H1 (cell line): ENCODE data around the gene NR2C2AP. TPM values are rescaled to one million over a fixed set of nuclear protein-coding genes. Genes with fewer than 3 reads are reported as not detected.

ENCODE experiments used
- CTCF ChIA-PET: fragments of 300-600 bp; sonication (Branson Sonifier 250); formaldehyde crosslinking; loops from one replicate; lab custom pipeline; 2021; ENCODE audit not compliant: partially characterized antibody; lab: Charles Lee
- POLR2A ChIA-PET: fragments of 300-600 bp; sonication (Branson Sonifier 250); formaldehyde crosslinking; loops from one replicate; lab custom pipeline; 2021; ENCODE audit warnings: inconsistent platforms; ENCODE audit not compliant: partially characterized antibody; lab: Charles Lee
- DNase-seq, 2 experiments: peaks; one replicate each; pipeline versions ENCODE4 v3.0.0 to v3.0.0-alpha.2; 2010 to 2022; ENCODE audit warnings: low spot score in 2 of 2, low read depth in 1 of 2, mixed read lengths in 1 of 2
- FAIRE-seq: peaks from 2 replicates; lab custom pipeline; 2011; peaks lifted over from hg19 to GRCh38; lab: Jason Lieb, UNC
- H2AFZ ChIP-seq: 2 replicates; pipeline ENCODE4 v1.8.1; 2012; ENCODE audit warnings: low read length, inconsistent platforms
- H2AK5ac ChIP-seq: 2 replicates; pipeline ENCODE4 v1.6.1; 2013; ENCODE audit warnings: low read depth, low read length
- H2BK120ac ChIP-seq: replicated peaks from 2 replicates; pipeline ENCODE3; 2013; ENCODE audit warnings: low read depth, low read length, inconsistent platforms
- H2BK12ac ChIP-seq: 2 replicates; pipeline ENCODE4 v1.6.1; 2013; ENCODE audit warnings: low read depth, low read length
- H2BK15ac ChIP-seq: 2 replicates; pipeline ENCODE4 v1.6.1; 2013; ENCODE audit warnings: low read length
- H2BK20ac ChIP-seq: 2 replicates; pipeline ENCODE4 v1.6.1; 2013; ENCODE audit warnings: low read length
- H2BK5ac ChIP-seq: 2 replicates; pipeline ENCODE4 v1.6.1; 2013; ENCODE audit warnings: low read depth, low read length
- H3K14ac ChIP-seq: 2 replicates; pipeline ENCODE4 v1.6.1; 2013; ENCODE audit warnings: inconsistent platforms; ENCODE audit not compliant: insufficient read length
- H3K18ac ChIP-seq: 2 replicates; pipeline ENCODE4 v1.6.1; 2013; ENCODE audit warnings: low read length; ENCODE audit errors: extremely low read depth
- H3K23ac ChIP-seq: 2 replicates; pipeline ENCODE4 v1.6.1; 2013; ENCODE audit warnings: inconsistent platforms; ENCODE audit not compliant: insufficient read length
- H3K23me2 ChIP-seq: 2 replicates; pipeline ENCODE4 v1.6.1; 2013; ENCODE audit warnings: low read depth, low read length
- H3K27ac ChIP-seq: 2 replicates; pipeline ENCODE4 v1.6.1; 2011; ENCODE audit warnings: low read depth, low read length, inconsistent platforms
- H3K27me3 ChIP-seq, 4 experiments: replicated peaks in 1 of 4; 1 replicate in 1 of 4; 2 replicates in 3 of 4; pipeline versions ENCODE4 v1.6.1 to v1.8.1; 2011 to 2013; ENCODE audit warnings: low read length in 3 of 4, mild to moderate bottlenecking in 3 of 4, inconsistent platforms in 2 of 4, mixed read lengths in 2 of 4, moderate library complexity in 1 of 4; ENCODE audit not compliant: control insufficient read depth in 3 of 4, insufficient read depth in 3 of 4; ENCODE audit errors: extremely low read depth in 1 of 4
- H3K36me3 ChIP-seq, 4 experiments: 2 replicates each; pipeline versions ENCODE4 v1.6.1 to v1.8.1; 2011 to 2013; ENCODE audit warnings: mild to moderate bottlenecking in 4 of 4, low read length in 3 of 4, moderate library complexity in 2 of 4, control low read depth in 1 of 4, inconsistent platforms in 1 of 4; ENCODE audit not compliant: insufficient read depth in 4 of 4, control insufficient read depth in 2 of 4
- H3K4ac ChIP-seq: replicated peaks from 2 replicates; pipeline ENCODE3; 2013; ENCODE audit warnings: low read length, low read depth, mixed read lengths, inconsistent platforms; ENCODE audit not compliant: insufficient read length
- H3K4me1 ChIP-seq, 4 experiments: replicated peaks in 1 of 4; 1 replicate in 1 of 4; 2 replicates in 3 of 4; pipeline versions ENCODE4 v1.6.1 to v1.8.1; 2011 to 2013; ENCODE audit warnings: low read length in 3 of 4, inconsistent platforms in 2 of 4, mixed read lengths in 1 of 4; ENCODE audit not compliant: insufficient read depth in 4 of 4, control insufficient read depth in 3 of 4
- H3K4me2 ChIP-seq, 2 experiments: 2 replicates each; pipeline versions ENCODE4 v1.6.1 to v1.8.1; 2011 to 2013; ENCODE audit warnings: low read depth in 2 of 2, low read length in 2 of 2, control low read depth in 1 of 2, inconsistent platforms in 1 of 2, mild to moderate bottlenecking in 1 of 2; ENCODE audit not compliant: insufficient read depth in 1 of 2
- H3K4me3 ChIP-seq, 4 experiments: fragments of 200-600, 300-600 bp in 1 of 4; sonication (generic), shearing (Covaris generic), sonication (Bioruptor Twin) in 1 of 4; 2 replicates each; pipeline versions ENCODE4 v1.5.1 to v1.8.1; 2011 to 2016; ENCODE audit warnings: low read length in 4 of 4, low read depth in 3 of 4, control low read depth in 2 of 4, inconsistent platforms in 2 of 4, mild to moderate bottlenecking in 2 of 4, mixed read lengths in 1 of 4, moderate library complexity in 1 of 4; ENCODE audit not compliant: insufficient read depth in 2 of 4; ENCODE audit errors: extremely low read depth in 1 of 4
- H3K56ac ChIP-seq: replicated peaks from 2 replicates; pipeline ENCODE3; 2013; ENCODE audit warnings: low read depth, mild to moderate bottlenecking, mixed read lengths, low read length, inconsistent platforms; ENCODE audit not compliant: insufficient read length
- H3K79me1 ChIP-seq: 2 replicates; pipeline ENCODE4 v1.6.1; 2013; ENCODE audit warnings: low read depth, low read length, control low read depth
- H3K79me2 ChIP-seq, 2 experiments: 2 replicates each; pipeline versions ENCODE4 v1.6.1 to v1.8.1; 2012 to 2013; ENCODE audit warnings: low read length in 2 of 2, mild to moderate bottlenecking in 2 of 2, inconsistent platforms in 1 of 2; ENCODE audit not compliant: insufficient read depth in 2 of 2, control insufficient read depth in 1 of 2
- H3K9ac ChIP-seq, 4 experiments: replicated peaks in 1 of 4; 1 replicate in 1 of 4; 2 replicates in 3 of 4; pipeline versions ENCODE4 v1.6.1 to v1.8.1; 2011 to 2013; ENCODE audit warnings: low read depth in 3 of 4, low read length in 3 of 4, control low read depth in 2 of 4, mild to moderate bottlenecking in 2 of 4, moderate library complexity in 2 of 4, inconsistent platforms in 1 of 4; ENCODE audit errors: extremely low read depth in 1 of 4
- H3K9me3 ChIP-seq, 2 experiments: 2 replicates each; pipeline versions ENCODE4 v1.6.1 to v1.8.1; 2012 to 2013; ENCODE audit warnings: mild to moderate bottlenecking in 2 of 2, moderate library complexity in 2 of 2, control low read depth in 1 of 2, inconsistent platforms in 1 of 2, low read depth in 1 of 2, low read length in 1 of 2, mixed read lengths in 1 of 2; ENCODE audit not compliant: insufficient read depth in 2 of 2
- H4K20me1 ChIP-seq, 2 experiments: replicated peaks in 1 of 2; 2 replicates each; pipeline versions ENCODE3 to v1.8.1; 2011 to 2013; ENCODE audit warnings: inconsistent platforms in 2 of 2, low read length in 2 of 2, mild to moderate bottlenecking in 1 of 2; ENCODE audit not compliant: insufficient read depth in 2 of 2, control insufficient read depth in 1 of 2
- H4K5ac ChIP-seq: 2 replicates; pipeline ENCODE4 v1.6.1; 2013; ENCODE audit warnings: low read length, low read depth, mixed read lengths, inconsistent platforms; ENCODE audit not compliant: insufficient read length
- H4K8ac ChIP-seq: 2 replicates; pipeline ENCODE4 v1.8.0; 2013; ENCODE audit warnings: mild to moderate bottlenecking, moderate library complexity, low read length, inconsistent platforms; ENCODE audit not compliant: insufficient read depth; ENCODE audit errors: extremely low read depth
- H4K91ac ChIP-seq: replicated peaks from 2 replicates; pipeline ENCODE3; 2013; ENCODE audit warnings: low read length, mixed read lengths, inconsistent platforms; ENCODE audit not compliant: insufficient read length
- ATF2 ChIP-seq: IDR thresholded peaks from 2 replicates; pipeline ENCODE4 v1.6.1; 2012; ENCODE audit warnings: low read length, inconsistent platforms
- BCL11A ChIP-seq, 2 experiments: IDR thresholded peaks; one replicate each; pipeline ENCODE4 v1.6.1; 2011; ENCODE audit warnings: low read depth in 2 of 2, low read length in 2 of 2, mild to moderate bottlenecking in 2 of 2
- CBX5 ChIP-seq: fragments of 300-800, 300-1000 bp; sonication (generic); IDR thresholded peaks from 2 replicates; pipeline ENCODE4 v1.7.1; 2016; ENCODE audit warnings: antibody characterized with exemption, low read length, low read depth
- CEBPB ChIP-seq: IDR thresholded peaks from 2 replicates; pipeline ENCODE4 v1.6.1; 2012; ENCODE audit warnings: low read depth, low read length
- CREB1 ChIP-seq: IDR thresholded peaks from 2 replicates; pipeline ENCODE4 v1.6.1; 2012; ENCODE audit warnings: inconsistent platforms
- EGR1 ChIP-seq: IDR thresholded peaks from 2 replicates; pipeline ENCODE4 v1.6.1; 2011; ENCODE audit warnings: low read depth, low read length, borderline replicate concordance
- HDAC2 ChIP-seq, 2 experiments: fragments of 300-600 bp in 1 of 2; sonication (generic) in 1 of 2; IDR thresholded peaks; 2 replicates each; pipeline ENCODE4 v1.6.1; 2011 to 2012; ENCODE audit warnings: low read depth in 2 of 2, low read length in 2 of 2, mild to moderate bottlenecking in 2 of 2, moderate library complexity in 2 of 2, borderline replicate concordance in 1 of 2, inconsistent platforms in 1 of 2
- KDM4A ChIP-seq: IDR thresholded peaks from one replicate; pipeline ENCODE4 v1.7.1; 2012; ENCODE audit warnings: low read depth, mild to moderate bottlenecking, moderate library complexity, low read length, inconsistent platforms; ENCODE audit not compliant: severe bottlenecking
- RFX5 ChIP-seq: IDR thresholded peaks from 2 replicates; pipeline ENCODE4 v1.6.1; 2011; ENCODE audit warnings: low read depth, low read length, improper control_type of control experiment, borderline replicate concordance
- SP2 ChIP-seq: IDR thresholded peaks from 2 replicates; pipeline ENCODE4 v1.6.1; 2012; ENCODE audit warnings: mild to moderate bottlenecking, low read length, inconsistent platforms
- WGBS, 2 experiments: shearing (Covaris generic) in 1 of 2; methylation state at CpG; one replicate each; pipeline versions ENCODE4 v1.1.6 to v1.1.7; 2013 to 2015; ENCODE audit warnings: low lambda C conversion rate in 2 of 2, mixed read lengths in 2 of 2, inconsistent platforms in 1 of 2, low coverage in 1 of 2, missing lambda C conversion rate in 1 of 2; ENCODE audit not compliant: insufficient replicate concordance in 2 of 2, insufficient coverage in 1 of 2, insufficient read length in 1 of 2; ENCODE audit errors: extremely low coverage in 1 of 2, missing lambda C conversion rate in 1 of 2; 5-methylcytosine and 5-hydroxymethylcytosine counted together
- polyA plus RNA-seq, 7 experiments: library from polyadenylated mRNA; depleted of rRNA in 3 of 7; stranded (reverse) in 5 of 7; unstranded in 2 of 7; fragments of >200 nt in 5 of 7; fragments of 200-250 nt in 2 of 7; gene quantifications; 1 replicate in 5 of 7; 2 replicates in 1 of 7; 4 replicates in 1 of 7; pipeline versions ENCODE4 v1.2.1 to v1.2.3, GENCODE V29; 2011 to 2013; ENCODE audit warnings: missing spikeins in 2 of 7, mixed read lengths in 2 of 7
- total RNA-seq: library from RNA; stranded (reverse); fragmentation: NEBNext Ultra II Directional; extraction: Animal tissue kit (Norgen Biotek cat#: 25700); gene quantifications from 2 replicates; pipeline ENCODE4 v1.2.1, GENCODE V29; 2021

The NR2C2AP gene
- total and polyA plus RNA-seq, 2 of the 8 experiments (the other 6 are each of a cell fraction or from before 2014, with no cell fraction given) = 16.4 to 20.5 TPM

- no peak overlapping the region for H3K27ac ChIP-seq
- no peak overlapping the region for H2BK20ac ChIP-seq
- H3K9ac ChIP-seq = no peak overlapping the region
- DNase-seq = no peak
- H2BK15ac ChIP-seq = no peak overlapping the region
- ChIA-PET CTCF (interaction anchor here (1.4 kb wide), 1 partner anchor 23 kb away, joined by 6 read pairs; no protein-coding TSS in a partner anchor), POLR2A (interaction anchor here (1.0 to 1.4 kb wide), 2 partner anchors 22 to 111 kb away, joined by 3 read pairs; no protein-coding TSS in a partner anchor)
- 82% methylated on average over 8 of the region's 8 CpGs; no CpG with 5 or more reads in 1 of the 2 experiments for WGBS, 2 experiments
- no peak overlapping the region for H3K56ac ChIP-seq
- peaks cover 2 to 17% of the 10 kb centered on the region in 2 experiments for H4K20me1 ChIP-seq
- no peak overlapping the region for H3K4ac ChIP-seq
- peak overlapping the region; percentile 65; the same call in 1 of the 2 replicates for H2AK5ac ChIP-seq
- no peak overlapping the region for H4K91ac ChIP-seq
- H4K5ac ChIP-seq = no peak overlapping the region
- no peak overlapping the region for H3K4me2 ChIP-seq
- H3K9me3 ChIP-seq = no peaks in the 10 kb centered on the region
- H3K18ac ChIP-seq = no peak overlapping the region
- H2BK5ac ChIP-seq = no peak overlapping the region
- no peak overlapping the region for H2BK120ac ChIP-seq
- H3K27me3 ChIP-seq = peaks cover 7 to 60% (median 57%) of the 10 kb centered on the region in 4 experiments
- peaks cover 8% of the 10 kb centered on the region; the same call in 1 of the 2 replicates for H3K23me2 ChIP-seq
- no peaks in the 10 kb centered on the region for H3K79me1 ChIP-seq
- H3K4me1 ChIP-seq = peaks cover 0 to 6% (median 4%) of the 10 kb centered on the region in 4 experiments; a peak in 5 of 7 replicates
- no peak overlapping the region for H2AFZ ChIP-seq
- H3K14ac ChIP-seq = no peak overlapping the region
- no peak overlapping the region for H3K23ac ChIP-seq
- H2BK12ac ChIP-seq = no peak overlapping the region
- H4K8ac ChIP-seq = no peak overlapping the region
- FAIRE-seq = no peak
- H3K4me3 ChIP-seq = no peak overlapping the region
- no peaks in the 10 kb centered on the region for H3K79me2 ChIP-seq
- no peaks in the 10 kb centered on the region for H3K36me3 ChIP-seq
- TF ChIP-seq SP2 = no peak
- no peak for TF ChIP-seq EGR1
- TF ChIP-seq BCL11A (IDR thresholded peaks at IDR 0.05; ENCODE audit: low read depth in 2 of 2, low read length in 2 of 2) = no peak
- no peak for TF ChIP-seq CBX5
- no peak for TF ChIP-seq KDM4A
- TF ChIP-seq RFX5 = no peak
- no peak for TF ChIP-seq ATF2
- no peak for TF ChIP-seq CREB1
- TF ChIP-seq HDAC2 (IDR thresholded peaks at IDR 0.05; ENCODE audit: borderline replicate concordance in 1 of 2, low read depth in 2 of 2, low read length in 2 of 2) = no peak
- TF ChIP-seq CEBPB = no peak
Observed at GRCh38 chr19:19207637-19208572, 4.7 kb upstream of the NR2C2AP start.
